OCI-LY1 (cell line): Measurements from ENCODE around the gene TUBA4A.
"Not testable (repeated sequence)": the region's sequence is repeated elsewhere in the genome, so short reads cannot be mapped to it uniquely, and the experiment has no call there.

ENCODE experiments used
- H2AFZ ChIP-seq: fragments of 200-600 bp; sonication (generic), shearing (Covaris generic); 2 replicates; pipeline ENCODE4 v1.6.0; 2014; ENCODE audit warnings: antibody characterized with exemption, mild to moderate bottlenecking, low read length
- H3F3A ChIP-seq: fragments of 200-600 bp; sonication (generic), shearing (Covaris generic); 2 replicates; pipeline ENCODE4 v1.6.0; 2014; ENCODE audit warnings: mild to moderate bottlenecking, antibody characterized with exemption, low read length, moderate library complexity; ENCODE audit not compliant: insufficient read depth
- H3K27ac ChIP-seq: fragments of 200-600 bp; sonication (generic); 2 replicates; pipeline ENCODE4 v1.5.1; 2014; ENCODE audit warnings: low read length, mixed run types, mild to moderate bottlenecking, low read depth; ENCODE audit not compliant: poor library complexity, severe bottlenecking
- H3K27me3 ChIP-seq: fragments of 200-600 bp; sonication (generic); 2 replicates; pipeline ENCODE4 v1.6.0; 2014; ENCODE audit warnings: antibody characterized with exemption, mild to moderate bottlenecking, low read length, moderate library complexity; ENCODE audit not compliant: insufficient read depth
- H3K36me3 ChIP-seq: fragments of 200-600 bp; sonication (generic); 2 replicates; pipeline ENCODE4 v1.6.1; 2014; ENCODE audit warnings: mild to moderate bottlenecking, antibody characterized with exemption, low read length, moderate library complexity, mixed read lengths; ENCODE audit not compliant: insufficient read depth
- H3K4me1 ChIP-seq: fragments of 200-600 bp; sonication (generic); 2 replicates; pipeline ENCODE4 v1.5.1; 2014; ENCODE audit warnings: mild to moderate bottlenecking, low read length, moderate library complexity; ENCODE audit not compliant: insufficient read depth, severe bottlenecking
- H3K4me2 ChIP-seq: fragments of 200-600 bp; sonication (generic), shearing (Covaris generic); 2 replicates; pipeline ENCODE4 v1.6.1; 2014; ENCODE audit warnings: low read length
- H3K4me3 ChIP-seq: fragments of 200-600 bp; sonication (generic); 2 replicates; pipeline ENCODE4 v1.5.1; 2014; ENCODE audit warnings: low read length, low read depth, mild to moderate bottlenecking, mixed read lengths; ENCODE audit not compliant: poor library complexity, severe bottlenecking
- H3K79me2 ChIP-seq: fragments of 200-600 bp; shearing (Covaris generic); 2 replicates; pipeline ENCODE4 v1.6.1; 2016; ENCODE audit warnings: mixed run types, low read length, mixed read lengths; ENCODE audit not compliant: insufficient read depth
- H3K9ac ChIP-seq: fragments of 200-600 bp; sonication (generic), shearing (Covaris generic); 2 replicates; pipeline ENCODE4 v1.6.1; 2014; ENCODE audit warnings: mild to moderate bottlenecking, low read length, mixed read lengths
- H3K9me2 ChIP-seq: fragments of 200-600 bp; sonication (generic), shearing (Covaris generic); 2 replicates; pipeline ENCODE4 v1.6.1; 2014; ENCODE audit warnings: low read depth, mild to moderate bottlenecking, low read length, mixed read lengths
- H3K9me3 ChIP-seq: fragments of 200-600 bp; shearing (Covaris generic); 2 replicates; pipeline ENCODE4 v1.6.1; 2014; ENCODE audit warnings: low read length, mixed read lengths
- H4K20me1 ChIP-seq: fragments of 200-600 bp; sonication (generic), shearing (Covaris generic); 2 replicates; pipeline ENCODE4 v1.6.0; 2016; ENCODE audit warnings: mild to moderate bottlenecking, low read length; ENCODE audit not compliant: insufficient read depth
- EZH2 ChIP-seq: fragments of 200-600 bp; sonication (generic), shearing (Covaris generic); IDR thresholded peaks from 2 replicates; pipeline ENCODE4 v1.8.0; 2017; ENCODE audit warnings: borderline replicate concordance, mixed run types, mild to moderate bottlenecking, antibody characterized with exemption, low read length, moderate library complexity, mixed read lengths
- TF ChIP-seq, protein P1 (sequence below): fragments of 200-600 bp; sonication (generic), shearing (Covaris generic); IDR thresholded peaks from 2 replicates; pipeline ENCODE4 v1.5.1; 2017; ENCODE audit warnings: mild to moderate bottlenecking, antibody characterized with exemption, low read length, moderate library complexity, mixed read lengths

The TUBA4A gene

DNA sequence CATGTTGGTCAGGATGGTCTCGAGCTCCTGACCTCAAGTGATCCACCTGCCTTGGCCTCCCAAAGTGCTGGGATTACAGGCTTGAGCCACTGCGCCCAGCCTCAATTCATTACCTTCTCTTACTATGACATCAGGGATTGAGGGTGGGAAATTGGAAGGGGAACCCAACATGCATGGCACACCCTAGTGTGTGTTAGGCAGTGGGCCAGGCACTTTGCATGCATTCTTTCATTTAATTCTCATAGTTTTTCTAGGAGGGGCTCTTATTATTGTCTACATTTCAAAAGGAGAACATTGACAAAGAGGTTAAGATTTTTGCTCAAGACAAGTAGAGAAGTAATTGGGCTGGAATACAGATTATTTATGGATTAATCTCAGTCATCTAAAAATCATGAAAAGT, 14.6 kb upstream of the TUBA4A start:
- Histone ChIP-seq H3K27me3 (no peaks in the 10 kb centered on the region), H3K4me1 (no peaks in the 10 kb centered on the region), H3K9ac (no peak overlapping the region), H3F3A (no peaks in the 10 kb centered on the region), H3K27ac (no peak overlapping the region), H3K4me3 (no peak overlapping the region), H4K20me1 (no peaks in the 10 kb centered on the region), H2AFZ (no peak overlapping the region), H3K4me2 (no peak overlapping the region), H3K9me2 (no peaks in the 10 kb centered on the region), H3K36me3 (no peaks in the 10 kb centered on the region), H3K9me3 (no peaks in the 10 kb centered on the region), H3K79me2 (no peaks in the 10 kb centered on the region)
- TF ChIP-seq, protein P1, sequence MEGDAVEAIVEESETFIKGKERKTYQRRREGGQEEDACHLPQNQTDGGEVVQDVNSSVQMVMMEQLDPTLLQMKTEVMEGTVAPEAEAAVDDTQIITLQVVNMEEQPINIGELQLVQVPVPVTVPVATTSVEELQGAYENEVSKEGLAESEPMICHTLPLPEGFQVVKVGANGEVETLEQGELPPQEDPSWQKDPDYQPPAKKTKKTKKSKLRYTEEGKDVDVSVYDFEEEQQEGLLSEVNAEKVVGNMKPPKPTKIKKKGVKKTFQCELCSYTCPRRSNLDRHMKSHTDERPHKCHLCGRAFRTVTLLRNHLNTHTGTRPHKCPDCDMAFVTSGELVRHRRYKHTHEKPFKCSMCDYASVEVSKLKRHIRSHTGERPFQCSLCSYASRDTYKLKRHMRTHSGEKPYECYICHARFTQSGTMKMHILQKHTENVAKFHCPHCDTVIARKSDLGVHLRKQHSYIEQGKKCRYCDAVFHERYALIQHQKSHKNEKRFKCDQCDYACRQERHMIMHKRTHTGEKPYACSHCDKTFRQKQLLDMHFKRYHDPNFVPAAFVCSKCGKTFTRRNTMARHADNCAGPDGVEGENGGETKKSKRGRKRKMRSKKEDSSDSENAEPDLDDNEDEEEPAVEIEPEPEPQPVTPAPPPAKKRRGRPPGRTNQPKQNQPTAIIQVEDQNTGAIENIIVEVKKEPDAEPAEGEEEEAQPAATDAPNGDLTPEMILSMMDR, result no peak
- TF ChIP-seq EZH2, result no peak

DNA sequence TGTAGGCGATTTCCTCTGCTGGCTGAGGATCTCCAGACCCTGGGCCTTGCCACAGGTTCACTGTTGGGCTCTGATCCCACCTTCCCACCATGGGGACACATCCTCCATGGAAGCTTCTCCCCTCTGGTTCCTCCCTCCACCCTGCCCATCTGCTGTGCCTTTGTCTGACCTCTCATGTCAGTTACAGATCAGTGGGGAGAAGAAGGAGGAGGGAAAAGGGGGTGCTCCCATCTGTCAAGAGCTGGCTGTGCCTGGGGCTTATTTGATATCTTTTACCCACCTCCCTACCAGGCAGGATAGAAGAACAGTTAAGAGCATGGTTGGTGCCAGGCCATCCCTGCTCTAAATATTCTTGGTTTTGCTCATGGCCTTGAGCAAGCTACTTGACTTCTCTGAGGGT, 13.2 kb upstream of the TUBA4A start:
- Histone ChIP-seq H3K9me2 (no peaks in the 10 kb centered on the region), H3K27ac (no peak overlapping the region), H3K4me1 (no peaks in the 10 kb centered on the region), H3F3A (no peaks in the 10 kb centered on the region), H2AFZ (no peak overlapping the region), H3K9me3 (no peaks in the 10 kb centered on the region), H3K4me2 (no peak overlapping the region), H3K36me3 (no peaks in the 10 kb centered on the region), H4K20me1 (no peaks in the 10 kb centered on the region), H3K4me3 (no peak overlapping the region), H3K9ac (no peak overlapping the region), H3K27me3 (no peaks in the 10 kb centered on the region), H3K79me2 (no peaks in the 10 kb centered on the region)
- TF ChIP-seq EZH2, result no peak

GRCh38 chr2:219266232-219266631, 12.5 kb upstream of the TUBA4A start:
- Histone ChIP-seq H3K4me1 (no peaks in the 10 kb centered on the region), H3K9me3 (no peaks in the 10 kb centered on the region), H3F3A (no peaks in the 10 kb centered on the region), H3K9ac (no peak overlapping the region), H3K9me2 (no peaks in the 10 kb centered on the region), H4K20me1 (no peaks in the 10 kb centered on the region), H3K4me3 (no peak overlapping the region), H3K27me3 (no peaks in the 10 kb centered on the region), H3K36me3 (no peaks in the 10 kb centered on the region), H3K4me2 (no peak overlapping the region), H3K27ac (no peak overlapping the region), H3K79me2 (no peaks in the 10 kb centered on the region), H2AFZ (no peak overlapping the region)
- TF ChIP-seq, protein P1, result no peak
- TF ChIP-seq EZH2, result no peak

DNA sequence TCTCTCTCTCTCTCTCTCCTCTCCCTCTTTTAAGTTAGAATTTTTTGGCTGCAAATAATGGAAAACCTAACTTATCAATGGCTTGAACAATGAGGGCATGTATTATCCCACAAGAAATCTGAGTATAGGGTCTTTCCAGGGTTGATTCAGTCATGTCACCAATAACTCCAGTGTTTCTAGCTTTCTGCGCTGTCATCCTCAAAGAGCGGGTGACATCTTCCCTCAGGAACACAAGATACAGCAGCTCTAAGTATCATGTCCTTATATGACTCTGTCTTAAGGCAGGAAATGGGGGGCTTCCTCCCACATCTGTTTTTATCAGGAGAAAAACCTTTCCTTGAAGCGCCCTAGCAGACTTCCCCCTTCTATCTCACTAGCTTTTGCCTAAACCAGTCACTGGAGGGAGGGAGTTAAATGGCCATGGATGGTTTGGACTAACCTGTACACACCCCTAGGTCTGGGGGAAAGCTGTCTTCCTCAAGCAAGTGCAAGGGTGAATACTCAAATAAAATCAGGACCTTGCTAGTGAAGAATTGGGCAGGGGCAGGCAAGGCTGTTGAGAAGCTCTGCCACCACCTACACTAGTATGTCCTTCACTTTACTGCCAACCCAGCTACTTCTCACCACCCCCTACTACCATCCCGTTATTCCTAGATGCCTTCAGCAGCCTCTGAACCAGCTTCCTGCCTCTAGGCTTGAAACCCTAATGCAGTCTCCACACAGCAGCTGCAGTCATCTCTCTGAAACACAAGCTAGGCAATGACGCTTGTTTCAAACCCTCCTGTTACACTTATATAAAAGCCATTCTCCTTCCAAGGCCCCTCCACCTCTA, 7.5 kb upstream of the TUBA4A start:
- Histone ChIP-seq H3K27ac (no peak overlapping the region), H3K9me3 (no peaks in the 10 kb centered on the region), H3K9ac (no peak overlapping the region; the same call in 1 of the 2 replicates), H3K27me3 (no peaks in the 10 kb centered on the region), H3K9me2 (no peaks in the 10 kb centered on the region), H3K79me2 (no peaks in the 10 kb centered on the region), H4K20me1 (no peaks in the 10 kb centered on the region), H3K4me2 (no peak overlapping the region), H3F3A (0 out of 2 replicates have a peak, but pooled peaks cover 1% of the 10 kb centered on the region), H2AFZ (no peak overlapping the region), H3K4me1 (no peaks in the 10 kb centered on the region), H3K36me3 (peaks cover 14% of the 10 kb centered on the region; the same call in 1 of the 2 replicates), H3K4me3 (no peak overlapping the region)
- no peak for TF ChIP-seq EZH2
- TF ChIP-seq, protein P1, result no peak

DNA sequence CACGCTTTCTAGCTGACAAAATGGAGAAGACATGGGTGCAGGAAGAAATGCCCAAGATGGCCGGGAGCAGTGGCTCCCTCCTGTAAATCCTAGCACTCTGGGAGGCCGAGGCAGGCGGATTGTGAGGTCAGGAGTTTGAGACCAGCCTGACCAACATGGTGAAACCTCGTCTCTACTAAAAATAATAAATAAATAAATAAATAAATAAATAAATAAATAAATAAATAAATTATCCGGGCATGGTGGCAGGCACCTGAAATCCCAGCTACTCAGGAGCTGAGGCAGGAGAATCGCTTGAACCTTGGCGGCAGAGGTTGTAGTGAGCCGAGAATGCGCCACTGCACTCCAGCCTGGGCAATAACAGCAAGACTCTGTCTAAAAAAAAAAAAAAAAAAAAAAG, 5.2 kb upstream of the TUBA4A start:
- not testable (repeated sequence) for H3K79me2 ChIP-seq, H3K27ac ChIP-seq, H3K4me2 ChIP-seq, H3K4me3 ChIP-seq, H2AFZ ChIP-seq, H3K9ac ChIP-seq, H4K20me1 ChIP-seq, H3K9me2 ChIP-seq, H3K9me3 ChIP-seq, H3F3A ChIP-seq, H3K27me3 ChIP-seq
- Histone ChIP-seq H3K4me1 (peaks cover 14% of the 10 kb centered on the region), H3K36me3 (peaks cover 14% of the 10 kb centered on the region; the same call in 1 of the 2 replicates)
